ENCODE measurements around the gene OMP. TPM values are rescaled to one million over a fixed set of nuclear protein-coding genes. Genes with fewer than 3 reads are reported as not detected.
"Not testable (repeated sequence)": the region's sequence is repeated elsewhere in the genome, so short reads cannot be mapped to it uniquely, and the experiment has no call there.

The OMP gene
- total RNA-seq, 1 donor from 2014 or later: not detected

- TF ChIP-seq CTCF (IDR thresholded peaks at IDR 0.05; ENCODE audit: insufficient read depth, low read length, severe bottlenecking): no peak
- no peaks in the 10 kb centered on the region for H3K27me3 ChIP-seq (ENCODE audit: control insufficient read depth, insufficient read depth, low read length)
- H3K4me3 ChIP-seq (ENCODE audit: low read depth, low read length): no peak overlapping the region
- no peaks in the 10 kb centered on the region for H3K36me3 ChIP-seq (ENCODE audit: control insufficient read depth, insufficient read depth, low read length)
- FAIRE-seq (no peak), DNase-seq (ENCODE audit: low read depth) (no peak)
Measured at GRCh38 chr11:77056814-77057402, 45.7 kb upstream of the OMP start.

- FAIRE-seq (no peak), DNase-seq (ENCODE audit: low read depth) (no peak)
- Histone ChIP-seq H3K36me3 (ENCODE audit: control insufficient read depth, insufficient read depth, low read length) (no peaks in the 10 kb centered on the region), H3K27me3 (ENCODE audit: control insufficient read depth, insufficient read depth, low read length) (no peaks in the 10 kb centered on the region), H3K4me3 (ENCODE audit: low read depth, low read length) (no peak overlapping the region)
- TF ChIP-seq CTCF (IDR thresholded peaks at IDR 0.05; ENCODE audit: insufficient read depth, low read length, severe bottlenecking): no peak
Measured at GRCh38 chr11:77057938-77058474, 44.6 kb upstream of the OMP start.

- no peak for DNase-seq (ENCODE audit: low read depth)
- Histone ChIP-seq H3K27me3 (ENCODE audit: control insufficient read depth, insufficient read depth, low read length) (no peaks in the 10 kb centered on the region), H3K36me3 (ENCODE audit: control insufficient read depth, insufficient read depth, low read length) (no peaks in the 10 kb centered on the region), H3K4me3 (ENCODE audit: low read depth, low read length) (no peak overlapping the region)
- no peak for TF ChIP-seq CTCF (IDR thresholded peaks at IDR 0.05; ENCODE audit: insufficient read depth, low read length, severe bottlenecking)
- FAIRE-seq: no peak
Measured at GRCh38 chr11:77058900-77059299, 43.7 kb upstream of the OMP start.

- DNase-seq (ENCODE audit: low read depth): no peak
- no peaks in the 10 kb centered on the region for H3K36me3 ChIP-seq (ENCODE audit: control insufficient read depth, insufficient read depth, low read length)
- no peak for TF ChIP-seq CTCF (IDR thresholded peaks at IDR 0.05; ENCODE audit: insufficient read depth, low read length, severe bottlenecking)
- H3K27me3 ChIP-seq (ENCODE audit: control insufficient read depth, insufficient read depth, low read length): no peaks in the 10 kb centered on the region
- FAIRE-seq: no peak
- H3K4me3 ChIP-seq (ENCODE audit: low read depth, low read length): no peak overlapping the region
Measured at GRCh38 chr11:77059806-77060205, 42.8 kb upstream of the OMP start.

- DNase-seq (ENCODE audit: low read depth): no peak
- no peak for FAIRE-seq
- no peak for TF ChIP-seq CTCF (IDR thresholded peaks at IDR 0.05; ENCODE audit: insufficient read depth, low read length, severe bottlenecking)
- Histone ChIP-seq H3K4me3 (ENCODE audit: low read depth, low read length) (no peak overlapping the region), H3K36me3 (ENCODE audit: control insufficient read depth, insufficient read depth, low read length) (no peaks in the 10 kb centered on the region), H3K27me3 (ENCODE audit: control insufficient read depth, insufficient read depth, low read length) (no peaks in the 10 kb centered on the region)
Measured at GRCh38 chr11:77060234-77060633, 42.4 kb upstream of the OMP start.

GRCh38 chr11:77061258-77061657 lies 41.4 kb upstream of the OMP start:
- not testable (repeated sequence) for H3K27me3 ChIP-seq (ENCODE audit: control insufficient read depth, insufficient read depth, low read length); DNase-seq (ENCODE audit: low read depth); H3K4me3 ChIP-seq (ENCODE audit: low read depth, low read length); H3K36me3 ChIP-seq (ENCODE audit: control insufficient read depth, insufficient read depth, low read length); FAIRE-seq
